Keratinocyte (primary cell): ENCODE measurements around the gene DFFA.

ENCODE experiments used
- EZH2 ChIP-seq: IDR thresholded peaks from one replicate; pipeline ENCODE4 v1.6.1; 2012; ENCODE audit warnings: inconsistent platforms, mild to moderate bottlenecking, low read length, moderate library complexity
- TF ChIP-seq, protein P1 (sequence below), 3 experiments: IDR thresholded peaks in 1 of 3; conservative IDR thresholded peaks in 1 of 3; optimal IDR thresholded peaks in 1 of 3; 2 replicates in 2 of 3; 3 replicates in 1 of 3; pipeline versions ENCODE3 to v1.5.1; 2011; ENCODE audit warnings: low read length in 3 of 3, mild to moderate bottlenecking in 3 of 3, moderate library complexity in 2 of 3, control low read depth in 1 of 3, inconsistent platforms in 1 of 3; ENCODE audit not compliant: insufficient read depth in 2 of 3; ENCODE audit errors: extremely low read depth in 1 of 3

DNA sequence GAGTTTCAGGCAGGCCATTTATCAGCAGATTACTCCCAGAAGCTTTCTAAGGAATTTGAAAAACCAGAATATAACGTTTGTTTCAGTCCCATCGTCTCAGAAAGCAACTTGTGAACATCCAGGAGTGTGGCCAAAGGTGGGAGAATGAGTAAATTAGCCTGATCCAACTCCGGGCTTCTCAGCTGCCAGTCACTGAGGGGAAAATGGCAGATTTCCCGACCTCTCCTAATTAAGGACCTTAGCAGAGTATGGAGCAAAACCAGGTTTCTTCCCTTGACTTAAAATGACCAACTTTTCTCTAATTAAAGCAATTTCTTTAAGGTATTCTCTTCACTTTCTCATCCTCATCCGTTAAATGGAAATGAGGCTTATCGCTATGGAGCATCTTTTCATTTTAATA lies 21.5 kb downstream of the DFFA start:
- TF ChIP-seq, protein P1, sequence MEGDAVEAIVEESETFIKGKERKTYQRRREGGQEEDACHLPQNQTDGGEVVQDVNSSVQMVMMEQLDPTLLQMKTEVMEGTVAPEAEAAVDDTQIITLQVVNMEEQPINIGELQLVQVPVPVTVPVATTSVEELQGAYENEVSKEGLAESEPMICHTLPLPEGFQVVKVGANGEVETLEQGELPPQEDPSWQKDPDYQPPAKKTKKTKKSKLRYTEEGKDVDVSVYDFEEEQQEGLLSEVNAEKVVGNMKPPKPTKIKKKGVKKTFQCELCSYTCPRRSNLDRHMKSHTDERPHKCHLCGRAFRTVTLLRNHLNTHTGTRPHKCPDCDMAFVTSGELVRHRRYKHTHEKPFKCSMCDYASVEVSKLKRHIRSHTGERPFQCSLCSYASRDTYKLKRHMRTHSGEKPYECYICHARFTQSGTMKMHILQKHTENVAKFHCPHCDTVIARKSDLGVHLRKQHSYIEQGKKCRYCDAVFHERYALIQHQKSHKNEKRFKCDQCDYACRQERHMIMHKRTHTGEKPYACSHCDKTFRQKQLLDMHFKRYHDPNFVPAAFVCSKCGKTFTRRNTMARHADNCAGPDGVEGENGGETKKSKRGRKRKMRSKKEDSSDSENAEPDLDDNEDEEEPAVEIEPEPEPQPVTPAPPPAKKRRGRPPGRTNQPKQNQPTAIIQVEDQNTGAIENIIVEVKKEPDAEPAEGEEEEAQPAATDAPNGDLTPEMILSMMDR (optimal IDR thresholded peaks at IDR 0.05 in 1 of 3, IDR thresholded peaks at IDR 0.05 in 1 of 3, conservative IDR thresholded peaks at IDR 0.05 in 1 of 3; ENCODE audit: extremely low read depth in 1 of 3, insufficient read depth in 2 of 3, low read length in 3 of 3): no peak
- no peak for TF ChIP-seq EZH2
